Brain microvascular endothelial cell (primary cell): Measurements from ENCODE around the gene NWD2.

ENCODE experiments used
- DNase-seq: peaks from one replicate; pipeline ENCODE4 v3.0.0-alpha.2; 2020
- H3K27ac ChIP-seq: fragments of 250-450 bp; sonication (Bioruptor Pico); 2 replicates; pipeline ENCODE4 v1.5.1; 2020; ENCODE audit warnings: mild to moderate bottlenecking, moderate library complexity
- H3K27me3 ChIP-seq: fragments of 250-450 bp; sonication (Bioruptor Pico); replicated peaks from 2 replicates; pipeline ENCODE4 v1.5.1; 2020; ENCODE audit warnings: mild to moderate bottlenecking
- H3K36me3 ChIP-seq: fragments of 250-450 bp; sonication (Bioruptor Pico); replicated peaks from 2 replicates; pipeline ENCODE4 v1.5.1; 2020; ENCODE audit warnings: mild to moderate bottlenecking
- H3K4me3 ChIP-seq: 2 replicates; pipeline ENCODE4 v1.5.1; 2011; ENCODE audit warnings: low read depth, mild to moderate bottlenecking, control low read depth, low read length, moderate library complexity
- CTCF ChIP-seq: IDR thresholded peaks from 2 replicates; pipeline ENCODE4 v1.5.1; 2011; ENCODE audit warnings: low read depth, mild to moderate bottlenecking, moderate library complexity, low read length, control low read depth, inconsistent platforms; ENCODE audit errors: missing control alignments
- in situ Hi-C: cut with HindIII; loops from 2 replicates; pipeline ENCODE4 v1.10.0; 2017; ENCODE audit warnings: low sequenced_read_pairs, low pct_ligation_motif_present

The NWD2 gene

GRCh38 chr4:37305984-37306383 lies 61.4 kb downstream of the NWD2 start:
- no peak for TF ChIP-seq CTCF
- DNase-seq: no peak
- no peak overlapping the region for H3K4me3 ChIP-seq
- in situ Hi-C loops: no loop called here
- no peaks in the 10 kb centered on the region for H3K36me3 ChIP-seq
- no peaks in the 10 kb centered on the region for H3K27me3 ChIP-seq
- H3K27ac ChIP-seq: no peak overlapping the region

GRCh38 chr4:37317104-37317643 lies 72.6 kb downstream of the NWD2 start:
- DNase-seq: no peak
- in situ Hi-C loops: no loop called here
- Histone ChIP-seq H3K36me3 (no peaks in the 10 kb centered on the region), H3K27ac (no peak overlapping the region), H3K4me3 (no peak overlapping the region), H3K27me3 (no peaks in the 10 kb centered on the region)
- TF ChIP-seq CTCF: no peak

- no peaks in the 10 kb centered on the region for H3K36me3 ChIP-seq
- no peak overlapping the region for H3K27ac ChIP-seq
- in situ Hi-C loops: no loop called here
- H3K27me3 ChIP-seq: no peaks in the 10 kb centered on the region
- no peak for TF ChIP-seq CTCF
- DNase-seq: no peak
- no peak overlapping the region for H3K4me3 ChIP-seq
Observed at GRCh38 chr4:37320513-37321235, 76.1 kb downstream of the NWD2 start.

- no peak for DNase-seq
- H3K4me3 ChIP-seq: no peak overlapping the region
- no peaks in the 10 kb centered on the region for H3K27me3 ChIP-seq
- H3K36me3 ChIP-seq: no peaks in the 10 kb centered on the region
- no peak for TF ChIP-seq CTCF
- H3K27ac ChIP-seq: no peak overlapping the region
- in situ Hi-C loops: no loop called here
Observed at GRCh38 chr4:37322122-37322521, 77.6 kb downstream of the NWD2 start.

- no peak overlapping the region for H3K27ac ChIP-seq
- H3K4me3 ChIP-seq: no peak overlapping the region
- H3K36me3 ChIP-seq: no peaks in the 10 kb centered on the region
- H3K27me3 ChIP-seq: no peaks in the 10 kb centered on the region
- TF ChIP-seq CTCF: no peak
- in situ Hi-C loops: no loop called here
- DNase-seq: no peak
Observed at GRCh38 chr4:37324546-37324945, 80.0 kb downstream of the NWD2 start.

- in situ Hi-C loops: no loop called here
Observed at GRCh38 chr4:37326852-37327251, 82.3 kb downstream of the NWD2 start.

More at GRCh38 chr4:37326852-37327251, 82.3 kb downstream of the NWD2 start:
- no peak for TF ChIP-seq CTCF
- no peaks in the 10 kb centered on the region for H3K27me3 ChIP-seq
- DNase-seq: no peak
- no peaks in the 10 kb centered on the region for H3K36me3 ChIP-seq
- H3K27ac ChIP-seq: no peak overlapping the region
- no peak overlapping the region for H3K4me3 ChIP-seq
